ENCODE data around the gene ZNF474.

Gene ZNF474

DNA sequence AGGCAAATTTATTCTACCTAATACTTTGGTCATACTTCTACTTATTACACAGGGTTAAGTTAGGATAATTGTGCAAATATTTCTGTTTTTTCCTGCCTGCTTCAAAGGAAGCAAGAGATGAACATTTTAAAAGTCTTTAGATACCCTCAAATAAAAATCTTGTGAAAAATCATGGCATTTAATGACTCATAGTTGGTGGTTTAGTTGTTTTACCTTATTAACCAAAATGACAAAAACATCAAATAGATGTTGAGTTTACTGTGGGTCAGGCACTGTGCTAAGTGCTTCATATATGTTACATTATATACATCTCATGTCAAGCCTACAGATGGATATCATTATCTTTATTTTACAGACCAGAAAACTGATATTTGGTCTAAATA lies 54.4 kb downstream of the ZNF474 start:
- TF ChIP-seq, protein P1, sequence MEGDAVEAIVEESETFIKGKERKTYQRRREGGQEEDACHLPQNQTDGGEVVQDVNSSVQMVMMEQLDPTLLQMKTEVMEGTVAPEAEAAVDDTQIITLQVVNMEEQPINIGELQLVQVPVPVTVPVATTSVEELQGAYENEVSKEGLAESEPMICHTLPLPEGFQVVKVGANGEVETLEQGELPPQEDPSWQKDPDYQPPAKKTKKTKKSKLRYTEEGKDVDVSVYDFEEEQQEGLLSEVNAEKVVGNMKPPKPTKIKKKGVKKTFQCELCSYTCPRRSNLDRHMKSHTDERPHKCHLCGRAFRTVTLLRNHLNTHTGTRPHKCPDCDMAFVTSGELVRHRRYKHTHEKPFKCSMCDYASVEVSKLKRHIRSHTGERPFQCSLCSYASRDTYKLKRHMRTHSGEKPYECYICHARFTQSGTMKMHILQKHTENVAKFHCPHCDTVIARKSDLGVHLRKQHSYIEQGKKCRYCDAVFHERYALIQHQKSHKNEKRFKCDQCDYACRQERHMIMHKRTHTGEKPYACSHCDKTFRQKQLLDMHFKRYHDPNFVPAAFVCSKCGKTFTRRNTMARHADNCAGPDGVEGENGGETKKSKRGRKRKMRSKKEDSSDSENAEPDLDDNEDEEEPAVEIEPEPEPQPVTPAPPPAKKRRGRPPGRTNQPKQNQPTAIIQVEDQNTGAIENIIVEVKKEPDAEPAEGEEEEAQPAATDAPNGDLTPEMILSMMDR (IDR thresholded peaks at IDR 0.05; ENCODE audit: control insufficient read depth, extremely low read depth, insufficient read depth): no peak
- DNase-seq (ENCODE audit: low read depth): no peak

DNA sequence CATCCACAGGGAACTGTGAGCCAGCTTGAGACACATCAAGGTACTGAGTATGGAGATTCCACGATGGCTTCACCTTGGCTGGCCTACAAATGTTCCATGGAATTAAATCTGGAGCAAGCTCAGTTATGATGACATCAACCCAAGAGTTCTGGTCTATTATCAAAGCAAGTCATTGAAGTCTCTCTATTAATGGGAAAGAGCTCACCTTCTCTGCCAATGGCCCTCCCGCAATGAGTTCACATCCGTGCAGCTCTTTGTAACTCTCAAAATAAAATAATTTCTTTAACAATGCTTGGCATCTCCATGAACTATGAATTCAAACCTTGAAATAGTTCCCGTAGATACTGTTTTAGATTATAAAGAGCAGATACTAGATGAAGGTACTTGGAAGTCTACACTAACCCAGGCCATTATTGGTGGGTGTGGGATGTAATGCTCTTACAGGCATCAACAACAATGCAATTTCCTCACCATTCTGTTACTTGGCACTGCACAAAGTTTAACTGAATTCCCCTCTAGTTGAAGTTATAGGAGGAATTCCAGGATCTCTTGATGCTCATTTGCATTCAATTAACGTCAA lies 55.4 kb downstream of the ZNF474 start:
- no peak for DNase-seq (ENCODE audit: low read depth)
- TF ChIP-seq, protein P1 (IDR thresholded peaks at IDR 0.05; ENCODE audit: control insufficient read depth, extremely low read depth, insufficient read depth): no peak
- no peak overlapping the region for H3K4me3 ChIP-seq (ENCODE audit: low read depth, low read length)

More for the DNA sequence above, 54.4 kb downstream of the ZNF474 start:
- no peak overlapping the region for H3K4me3 ChIP-seq (ENCODE audit: low read depth, low read length)

DNA sequence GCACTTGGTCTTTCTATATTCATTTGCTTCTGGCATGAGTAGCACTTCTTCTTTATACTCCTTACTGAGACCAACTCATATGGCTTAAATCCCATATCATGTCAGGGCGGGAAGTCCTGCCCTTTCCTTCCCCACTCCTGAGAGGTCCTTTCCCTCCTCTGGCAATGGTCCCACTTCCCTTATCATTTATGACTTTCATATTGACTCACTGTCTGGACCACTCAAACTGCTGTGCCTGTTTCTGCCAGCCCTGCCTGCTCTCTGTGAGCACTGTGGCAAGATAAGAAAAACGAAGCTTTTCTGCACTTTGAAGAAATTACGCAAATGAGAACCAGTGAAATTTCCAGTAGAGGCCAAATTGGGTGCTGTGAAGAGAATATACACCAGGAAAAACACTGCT lies 58.1 kb downstream of the ZNF474 start:
- DNase-seq (ENCODE audit: low read depth): no peak
- TF ChIP-seq, protein P1 (IDR thresholded peaks at IDR 0.05; ENCODE audit: control insufficient read depth, extremely low read depth, insufficient read depth): no peak
- no peak overlapping the region for H3K4me3 ChIP-seq (ENCODE audit: low read depth, low read length)

DNA sequence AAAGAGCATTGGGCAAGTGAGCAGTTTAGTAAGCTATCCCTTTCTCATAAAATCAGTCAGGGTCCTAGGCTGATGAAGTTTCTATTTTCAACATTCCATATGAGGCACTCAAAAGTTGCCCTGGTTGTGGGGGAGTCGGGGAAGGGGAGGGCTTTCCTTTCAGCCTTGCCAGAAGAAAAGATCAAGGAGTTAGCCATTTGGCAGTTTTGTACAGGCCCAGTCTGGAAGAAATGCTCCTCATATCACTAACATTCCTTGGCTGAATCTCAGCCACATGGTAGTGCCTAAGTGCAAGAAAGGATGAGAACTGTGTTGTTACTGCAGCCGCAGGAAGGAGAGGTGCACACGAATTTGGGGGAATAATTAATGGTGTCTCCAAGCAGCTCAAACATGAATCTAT lies 60.8 kb downstream of the ZNF474 start:
- TF ChIP-seq, protein P1 (IDR thresholded peaks at IDR 0.05; ENCODE audit: control insufficient read depth, extremely low read depth, insufficient read depth): no peak
- no peak overlapping the region for H3K4me3 ChIP-seq (ENCODE audit: low read depth, low read length)
- no peak for DNase-seq (ENCODE audit: low read depth)

DNA sequence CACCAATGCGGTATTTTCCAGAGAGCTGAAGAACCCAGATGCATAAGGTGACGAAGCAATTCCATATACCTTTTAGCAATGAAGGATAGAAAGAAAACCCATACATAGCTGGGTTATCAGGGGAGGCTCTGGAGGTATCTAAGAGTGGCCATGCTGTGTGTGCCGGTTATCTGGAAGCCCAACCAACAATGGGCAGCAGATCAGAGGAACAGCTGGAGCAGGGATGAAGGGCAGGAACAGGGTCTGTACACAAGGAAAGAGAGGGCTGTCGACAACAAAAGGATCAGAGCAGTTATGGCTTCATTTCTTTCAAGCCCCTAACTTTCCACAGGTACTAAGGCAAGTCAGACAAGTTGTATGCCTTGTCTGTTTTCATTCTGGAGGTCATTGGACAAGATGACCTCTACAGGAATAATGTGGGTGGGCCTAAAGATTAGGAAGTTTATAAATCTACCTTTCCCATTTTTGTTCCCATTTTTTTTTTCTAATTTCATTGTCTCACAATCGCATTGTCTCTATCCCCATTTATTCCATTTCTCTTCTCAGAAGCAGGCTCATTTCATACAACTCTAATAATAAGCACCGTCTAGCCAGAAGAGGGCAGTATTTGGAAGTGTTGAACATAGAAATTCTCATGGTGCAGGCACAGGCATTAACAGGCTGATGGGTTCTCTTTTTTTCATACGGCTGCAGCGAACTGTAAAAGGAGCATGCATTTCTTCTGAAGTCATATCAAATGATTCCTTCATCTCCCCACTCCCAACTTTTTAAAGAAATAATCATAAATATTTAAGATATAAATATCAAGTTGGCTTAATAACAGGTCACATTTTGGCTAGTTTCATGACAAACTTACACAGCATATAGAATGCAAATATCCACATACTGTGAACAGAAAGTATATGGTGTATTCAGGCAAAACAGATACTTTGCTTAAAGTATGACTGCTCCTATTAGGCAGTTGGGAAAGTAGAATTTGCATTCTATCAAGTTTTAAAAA lies 63.5 kb downstream of the ZNF474 start:
- TF ChIP-seq, protein P1 (IDR thresholded peaks at IDR 0.05; ENCODE audit: control insufficient read depth, extremely low read depth, insufficient read depth): peak; percentile 73
- no peak overlapping the region for H3K4me3 ChIP-seq (ENCODE audit: low read depth, low read length)
- peak; percentile 38 for DNase-seq (ENCODE audit: low read depth)

DNA sequence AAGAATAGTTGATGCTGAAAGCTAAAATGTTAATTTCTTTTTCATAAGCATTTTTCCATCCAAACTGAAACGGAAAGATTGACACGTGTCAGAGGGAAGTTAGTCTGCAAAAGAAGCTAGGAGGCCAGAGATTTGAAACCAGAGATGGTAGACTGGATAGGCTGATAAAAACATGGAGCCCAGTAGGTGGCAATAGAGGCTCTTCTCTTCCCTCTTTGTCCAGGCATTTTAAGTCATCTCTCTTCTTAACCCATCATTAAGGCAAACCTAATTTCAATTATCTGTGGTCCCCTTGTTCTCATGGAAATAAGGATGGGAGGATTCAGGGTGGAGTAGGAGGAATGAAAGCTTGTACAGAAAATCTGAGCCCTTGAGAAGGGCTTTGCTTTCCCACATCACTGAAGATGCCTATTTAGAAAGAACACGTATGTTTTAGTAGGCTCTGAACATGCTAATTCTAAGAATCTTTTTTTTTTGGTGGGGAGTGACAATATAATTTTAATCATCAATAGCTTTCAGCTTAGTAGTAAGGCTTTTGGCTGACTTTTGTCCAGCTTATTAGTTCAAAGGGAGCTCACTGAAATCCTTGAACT lies 66.6 kb downstream of the ZNF474 start:
- no peak overlapping the region for H3K4me3 ChIP-seq (ENCODE audit: low read depth, low read length)
- DNase-seq (ENCODE audit: low read depth): peak; percentile 27
- TF ChIP-seq, protein P1 (IDR thresholded peaks at IDR 0.05; ENCODE audit: control insufficient read depth, extremely low read depth, insufficient read depth): peak; percentile 70

Measured in LNCaP clone FGC (cell line).